Iris pigment epithelial cell (primary cell): ENCODE data around the gene BMP8A.
A peak's percentile ranks its signal among the peaks of the same experiment; 100 is the strongest.
"Not testable (repeated sequence)": the region's sequence is repeated elsewhere in the genome, so short reads cannot be mapped to it uniquely, and the experiment has no call there.

Experiments used
- DNase-seq: peaks from one replicate; pipeline ENCODE4 v3.0.0-alpha.2; 2011; ENCODE audit warnings: low read depth

BMP8A gene, protein sequence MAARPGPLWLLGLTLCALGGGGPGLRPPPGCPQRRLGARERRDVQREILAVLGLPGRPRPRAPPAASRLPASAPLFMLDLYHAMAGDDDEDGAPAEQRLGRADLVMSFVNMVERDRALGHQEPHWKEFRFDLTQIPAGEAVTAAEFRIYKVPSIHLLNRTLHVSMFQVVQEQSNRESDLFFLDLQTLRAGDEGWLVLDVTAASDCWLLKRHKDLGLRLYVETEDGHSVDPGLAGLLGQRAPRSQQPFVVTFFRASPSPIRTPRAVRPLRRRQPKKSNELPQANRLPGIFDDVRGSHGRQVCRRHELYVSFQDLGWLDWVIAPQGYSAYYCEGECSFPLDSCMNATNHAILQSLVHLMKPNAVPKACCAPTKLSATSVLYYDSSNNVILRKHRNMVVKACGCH

GRCh38 chr1:39491146-39491921 is at the start of gene BMP8A:
Gene BMP8A, plus strand, starts transcription at chr1:39491636. Its CDS starts 356 bp downstream, at chr1:39491992.
- peak; percentile 52 for DNase-seq

DNA sequence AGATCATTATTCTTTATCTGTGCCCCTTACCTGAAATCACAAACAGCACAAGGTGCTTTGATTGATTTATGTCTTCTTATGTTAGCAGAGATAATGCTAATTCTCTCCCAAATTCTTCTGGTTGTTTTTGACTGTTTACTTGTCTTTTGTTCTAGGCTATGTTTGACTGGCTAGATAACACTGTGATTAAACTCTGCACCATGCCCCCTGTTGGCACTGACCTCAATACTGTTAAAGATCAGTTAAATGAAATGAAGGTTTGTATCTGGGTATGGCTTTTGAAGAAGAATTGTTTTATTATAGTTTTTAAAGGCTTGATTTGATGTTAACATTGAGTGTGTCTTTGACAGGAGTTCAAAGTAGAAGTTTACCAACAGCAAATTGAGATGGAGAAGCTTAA is 49.6 kb upstream of the BMP8A start:
- DNase-seq = no peak

GRCh38 chr1:39445573-39445972 is 45.9 kb upstream of the BMP8A start:
- no peak for DNase-seq

DNA sequence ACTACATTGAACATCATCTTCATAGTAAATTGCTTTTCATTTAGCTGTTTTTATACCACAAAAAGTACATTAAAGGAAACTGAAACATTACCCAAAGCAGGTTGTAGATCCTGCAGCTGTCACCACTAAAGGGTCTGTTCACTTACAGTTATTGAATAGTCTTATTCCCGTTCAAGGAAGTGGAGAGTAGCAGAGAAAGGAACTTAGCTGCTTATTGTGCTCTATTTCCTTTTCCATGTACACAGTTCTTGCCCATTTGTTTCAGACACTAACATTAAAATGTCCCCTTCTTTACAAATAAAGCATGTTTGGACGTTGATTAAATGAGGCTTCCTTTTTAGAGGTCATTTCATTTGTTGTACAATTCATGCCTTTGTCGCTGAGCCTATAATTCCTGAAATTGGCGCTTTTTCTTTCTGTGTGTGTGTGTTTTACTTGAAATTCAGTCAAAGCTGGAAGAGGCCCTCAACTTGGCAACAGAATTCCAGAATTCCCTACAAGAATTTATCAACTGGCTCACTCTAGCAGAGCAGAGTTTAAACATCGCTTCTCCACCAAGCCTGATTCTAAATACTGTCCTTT is 44.4 kb upstream of the BMP8A start:
- no peak for DNase-seq

DNA sequence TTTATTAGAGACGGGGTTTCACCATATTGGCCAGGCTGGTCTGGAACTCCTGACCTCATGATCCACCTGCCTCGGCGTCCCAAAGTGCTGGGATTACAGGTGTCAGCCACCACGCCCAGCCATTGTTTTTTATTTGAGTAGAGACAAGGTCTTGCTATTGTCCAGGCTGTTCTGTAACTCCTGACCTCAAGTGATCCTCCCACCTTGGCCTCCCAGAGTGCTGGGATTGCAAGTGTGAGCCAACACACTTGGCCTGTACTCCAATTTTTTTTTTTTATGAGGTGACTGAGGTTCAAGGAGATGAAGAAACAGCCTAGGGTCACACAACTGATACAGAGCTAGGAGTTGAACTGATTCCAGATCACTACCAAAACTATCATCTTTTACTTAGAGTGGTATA is 41.4 kb upstream of the BMP8A start:
- not testable (repeated sequence) for DNase-seq

GRCh38 chr1:39450956-39451606 is 40.4 kb upstream of the BMP8A start:
- peak; percentile 93 for DNase-seq

DNA sequence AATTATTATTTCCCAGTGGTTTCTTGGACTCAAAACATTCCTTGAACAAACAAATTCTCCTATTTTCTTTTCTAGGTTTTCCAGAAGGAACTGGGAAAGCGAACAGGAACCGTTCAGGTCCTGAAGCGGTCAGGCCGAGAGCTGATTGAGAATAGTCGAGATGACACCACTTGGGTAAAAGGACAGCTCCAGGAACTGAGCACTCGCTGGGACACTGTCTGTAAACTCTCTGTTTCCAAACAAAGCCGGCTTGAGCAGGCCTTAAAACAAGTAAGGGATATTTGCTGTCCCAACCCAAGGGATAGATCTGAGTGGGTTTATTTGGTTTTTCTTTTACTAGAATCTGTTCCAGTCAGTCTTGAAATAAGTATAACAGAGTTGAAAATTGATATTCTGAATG is 39.4 kb upstream of the BMP8A start:
- DNase-seq = no peak

- no peak for DNase-seq
These were observed 38.9 kb upstream of the BMP8A start for GRCh38 chr1:39452540-39452939.

DNA sequence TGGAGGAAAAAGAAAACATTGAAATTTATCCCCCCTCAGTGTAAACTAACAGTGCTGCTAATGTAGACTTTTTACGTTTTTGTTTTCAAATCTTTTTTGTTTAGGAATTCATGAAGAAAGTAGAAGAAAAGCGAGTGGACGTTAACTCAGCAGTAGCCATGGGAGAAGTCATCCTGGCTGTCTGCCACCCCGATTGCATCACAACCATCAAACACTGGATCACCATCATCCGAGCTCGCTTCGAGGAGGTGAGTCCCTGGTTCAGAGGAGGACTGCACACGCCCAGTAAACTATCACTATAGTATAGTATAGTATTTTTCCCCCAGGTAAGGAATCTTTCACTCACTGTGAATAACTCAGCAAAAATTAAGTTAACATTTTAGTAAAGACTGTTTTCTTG is 37.8 kb upstream of the BMP8A start:
- peak; percentile 94 for DNase-seq

GRCh38 chr1:39458991-39459390 is 32.4 kb upstream of the BMP8A start:
- DNase-seq = no peak

DNA sequence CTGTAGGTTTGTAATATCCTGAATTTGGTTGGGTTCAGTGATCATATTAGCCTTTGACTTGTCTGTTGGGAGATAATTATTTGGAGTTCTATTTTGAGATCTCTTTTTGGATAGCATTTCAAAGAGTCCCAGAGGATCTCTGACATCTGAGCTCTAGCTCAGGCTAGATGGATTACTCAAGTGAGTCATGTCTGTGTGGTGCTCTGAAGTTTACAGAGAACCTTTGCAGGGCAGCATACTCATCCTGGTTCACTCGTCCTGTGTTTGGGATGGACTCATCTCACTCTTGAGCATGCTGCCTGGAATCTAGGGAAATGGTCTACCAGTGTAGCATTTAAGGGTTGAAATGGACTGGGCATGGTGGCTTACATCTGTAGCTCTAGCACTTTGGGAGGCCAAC is 29.4 kb upstream of the BMP8A start:
- peak; percentile 71 for DNase-seq

DNA sequence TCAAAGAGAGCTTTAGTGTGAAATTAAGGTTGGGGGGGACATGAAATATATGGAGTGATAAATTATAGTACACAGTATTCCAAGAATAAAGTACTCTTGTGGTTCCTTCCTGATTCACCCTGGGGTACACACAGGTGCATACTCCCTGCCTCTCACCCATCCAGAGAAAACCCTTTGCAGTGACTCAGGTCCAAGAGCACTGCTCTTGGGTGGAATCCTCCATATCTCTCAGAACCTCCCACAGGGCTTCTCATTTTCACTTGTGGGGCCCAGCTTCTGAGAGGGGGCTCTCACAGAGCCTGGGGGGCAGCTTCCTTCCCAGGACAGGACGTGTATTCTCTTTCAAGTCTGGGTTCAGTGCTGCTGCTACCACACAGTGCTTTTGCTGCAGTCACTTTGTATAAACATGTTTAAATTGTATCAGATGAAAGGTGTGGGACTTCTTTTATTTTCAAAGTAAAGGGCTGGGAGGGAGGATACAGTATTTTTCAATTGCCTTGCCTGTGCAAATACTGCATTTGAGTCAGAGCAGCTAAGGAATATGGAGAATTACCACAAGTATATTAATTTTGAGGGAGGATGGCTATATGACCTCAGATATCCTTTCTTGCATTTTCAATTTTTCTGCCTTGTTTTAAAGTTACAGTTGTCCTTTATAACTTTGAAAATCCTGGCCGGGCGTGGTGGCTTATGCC is 24.9 kb upstream of the BMP8A start:
- DNase-seq = no peak

DNA sequence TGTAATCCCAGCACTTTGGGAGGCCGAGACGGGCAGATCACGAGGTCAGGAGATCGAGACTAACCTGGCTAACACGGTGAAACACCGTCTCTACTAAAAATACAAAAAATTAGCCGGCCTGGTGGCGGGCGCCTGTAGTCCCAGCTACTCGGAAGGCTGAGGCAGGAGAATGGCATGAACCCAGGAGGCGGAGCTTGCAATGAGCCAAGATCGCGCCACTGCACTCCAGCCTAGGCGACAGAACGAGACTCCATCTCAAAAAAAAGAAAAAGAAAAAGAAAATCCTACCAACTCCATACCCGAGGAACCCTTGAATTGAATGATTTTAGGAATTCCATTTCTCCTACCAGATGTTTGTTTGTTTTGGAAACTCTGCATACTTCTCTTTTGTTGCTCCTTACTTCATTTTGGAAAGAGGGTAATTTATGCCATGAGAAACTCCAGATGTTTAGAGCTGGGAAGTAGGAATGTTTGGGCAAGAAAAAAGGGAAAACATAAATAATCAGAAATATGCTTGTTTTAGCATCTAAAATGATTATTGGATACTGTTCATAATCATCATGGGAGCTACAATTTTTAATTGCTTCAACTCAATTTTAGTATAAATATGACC is 24.2 kb upstream of the BMP8A start:
- DNase-seq = not testable (repeated sequence)

GRCh38 chr1:39469150-39469549 is 22.3 kb upstream of the BMP8A start:
- DNase-seq = no peak

- DNase-seq = no peak
These were observed 21.4 kb upstream of the BMP8A start for GRCh38 chr1:39470040-39470439.

GRCh38 chr1:39472826-39473225 is 18.6 kb upstream of the BMP8A start:
- peak; percentile 48 for DNase-seq

- DNase-seq = no peak
These were observed 18.1 kb upstream of the BMP8A start for GRCh38 chr1:39473324-39473723.

DNA sequence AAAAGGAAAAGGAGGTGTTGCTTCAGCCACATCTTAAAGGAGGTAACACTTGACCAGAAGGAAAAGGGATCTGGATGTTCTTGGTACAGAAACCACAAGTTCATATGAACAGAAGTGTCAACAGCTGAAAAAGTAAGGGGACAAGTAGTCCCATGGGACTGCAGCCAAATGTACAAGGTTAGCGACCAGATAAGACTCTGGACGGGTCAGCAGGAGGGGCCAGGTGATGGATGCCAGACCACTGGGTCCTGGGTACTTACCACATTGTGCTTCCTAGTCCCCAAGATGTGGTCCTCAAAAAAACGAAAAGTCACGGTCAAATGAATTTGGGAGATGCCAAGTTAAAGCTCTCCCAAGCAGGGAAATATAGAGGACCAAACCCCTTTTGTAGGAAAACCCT is 16.6 kb upstream of the BMP8A start:
- DNase-seq = no peak

- DNase-seq = not testable (repeated sequence)
These were observed 15.9 kb upstream of the BMP8A start for GRCh38 chr1:39475551-39475950.

DNA sequence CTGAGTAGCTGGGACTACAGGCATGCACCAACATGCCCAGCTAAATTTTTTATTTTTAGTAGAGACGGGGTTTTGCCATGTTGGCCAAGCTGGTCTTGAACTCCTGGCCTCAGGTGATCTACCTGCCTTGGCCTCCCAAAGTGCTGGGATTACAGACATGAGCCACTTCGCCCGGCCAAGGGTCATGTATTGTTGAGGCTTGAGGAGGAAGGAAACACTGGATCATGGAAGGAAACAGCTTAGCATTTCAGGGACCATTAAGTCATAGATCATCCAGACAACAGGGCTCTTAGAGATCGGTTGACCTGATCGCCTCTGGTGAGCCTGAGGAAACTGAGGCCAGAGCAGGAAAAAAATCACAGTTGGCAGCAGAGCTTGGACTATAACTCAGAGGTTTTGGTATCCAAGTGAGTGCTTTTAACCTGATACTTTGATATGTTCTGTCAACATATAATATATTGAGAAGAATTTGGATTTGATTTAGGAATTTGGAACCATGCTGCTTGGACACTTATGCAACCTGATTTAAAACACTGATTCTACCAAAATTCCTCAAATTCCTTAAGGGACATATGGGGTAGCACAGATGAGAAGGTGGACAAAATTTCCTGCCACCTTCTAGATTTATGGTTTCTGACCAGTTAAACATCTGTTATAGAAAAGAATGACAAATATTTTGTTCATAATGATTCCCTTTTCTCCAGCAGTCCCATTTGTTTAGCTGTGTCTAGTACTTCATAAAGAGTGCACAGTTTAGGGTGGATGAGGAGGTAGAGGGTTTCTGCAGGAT is 13.1 kb upstream of the BMP8A start:
- DNase-seq = no peak

DNA sequence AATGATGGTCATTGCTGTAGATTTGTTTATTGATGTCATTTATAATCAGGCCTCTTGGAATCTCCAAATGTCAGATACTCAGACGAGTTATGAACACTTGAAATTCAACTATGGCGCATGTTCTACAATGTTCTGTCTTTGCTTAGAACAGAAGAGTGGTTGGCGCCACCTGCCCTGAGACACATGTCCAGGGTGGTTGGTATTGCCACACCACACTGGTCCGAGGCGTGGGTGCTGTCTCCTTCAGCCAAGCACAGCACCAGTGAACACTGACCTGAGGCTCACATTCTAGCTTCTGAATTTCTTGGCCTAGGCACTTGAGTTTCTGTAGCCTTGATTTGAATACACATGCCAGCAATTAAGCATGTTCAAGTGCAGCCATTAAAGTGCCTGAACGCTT is 10.1 kb upstream of the BMP8A start:
- no peak for DNase-seq
